ENCODE measurements around the gene ZNF761. TPM values are rescaled to one million over a fixed set of nuclear protein-coding genes. Genes with fewer than 3 reads are reported as not detected.

ZNF761 gene
- total and polyA plus RNA-seq, 2 experiments from 2014 or later, result 11.3 to 11.7 TPM

Other genes starting within 250 kb of the ZNF761 start
- 1.4 and 5.2 TPM in 2 replicates for gene ZNF665, start 238.6 kb upstream of the ZNF761 start, total RNA-seq
- gene ZNF665, start 238.6 kb upstream of the ZNF761 start, polyA plus RNA-seq, result 1.0 and 4.1 TPM in 2 replicates
- gene ZNF677, start 177.1 kb upstream of the ZNF761 start, total RNA-seq, result 47.0 and 62.1 TPM in 2 replicates
- 49.2 and 68.8 TPM in 2 replicates for gene ZNF677, start 177.1 kb upstream of the ZNF761 start, polyA plus RNA-seq
- not detected in 2 replicates for gene VN1R2, start 173.7 kb upstream of the ZNF761 start, total RNA-seq
- gene VN1R2, start 173.7 kb upstream of the ZNF761 start, polyA plus RNA-seq, result 0.21 TPM in 1 of 2 replicates, not detected in the other
- gene VN1R4, start 164.3 kb upstream of the ZNF761 start, total RNA-seq, result not detected in 2 replicates
- not detected in 2 replicates for gene VN1R4, start 164.3 kb upstream of the ZNF761 start, polyA plus RNA-seq
- gene ZNF845, start 98.2 kb upstream of the ZNF761 start, total RNA-seq, result 4.5 TPM in 2 replicates
- gene ZNF845, start 98.2 kb upstream of the ZNF761 start, polyA plus RNA-seq, result 3.1 and 4.4 TPM in 2 replicates
- gene ZNF525, start 66.3 kb upstream of the ZNF761 start, total RNA-seq, result 3.2 and 7.1 TPM in 2 replicates
- 3.3 and 3.9 TPM in 2 replicates for gene ZNF525, start 66.3 kb upstream of the ZNF761 start, polyA plus RNA-seq
- gene ZNF765, start 36.8 kb upstream of the ZNF761 start, total RNA-seq, result 12.3 and 25.1 TPM in 2 replicates
- 6.4 and 14.1 TPM in 2 replicates for gene ZNF765, start 36.8 kb upstream of the ZNF761 start, polyA plus RNA-seq
- gene ZNF813, start 35.7 kb downstream of the ZNF761 start, total RNA-seq, result 1.9 and 3.5 TPM in 2 replicates
- gene ZNF813, start 35.7 kb downstream of the ZNF761 start, polyA plus RNA-seq, result 2.7 and 3.3 TPM in 2 replicates
- 11.4 and 22.1 TPM in 2 replicates for gene ZNF331, start 106.2 kb downstream of the ZNF761 start, total RNA-seq
- gene ZNF331, start 106.2 kb downstream of the ZNF761 start, polyA plus RNA-seq, result 11.0 and 28.2 TPM in 2 replicates
- gene DPRX, start 200.0 kb downstream of the ZNF761 start, total RNA-seq, result not detected in 2 replicates
- gene DPRX, start 200.0 kb downstream of the ZNF761 start, polyA plus RNA-seq, result not detected in 2 replicates

All from cardiac muscle cell (in vitro differentiated cells and primary cell).